Measurements from ENCODE around the gene ZDHHC12. TPM values are rescaled to one million over a fixed set of nuclear protein-coding genes. Genes with fewer than 3 reads are reported as not detected.

The ZDHHC12 gene
- total RNA-seq, 4 donors from 2014 or later: 51.5 to 99.4 (median 77.1) TPM

GRCh38 chr9:128742401-128742800 is 18.5 kb upstream of the ZDHHC12 start:
- 70 to 100% methylated on average over 1 to 2 of the region's 20 CpGs for WGBS, 2 donors
- DNase-seq: no peak
- Histone ChIP-seq H3K9me3 (no peaks in the 10 kb centered on the region), H3K4me3 (no peak overlapping the region), H3K36me3 (peaks cover 0 to 71% (median 7%) of the 10 kb centered on the region in 3 donors), H3K27me3 (no peaks in the 10 kb centered on the region), H3K4me1 (no peaks in the 10 kb centered on the region), H3K27ac (no peak overlapping the region)
- intact Hi-C loops (cut with DNase I): no loop called here
- TF ChIP-seq POLR2A (IDR thresholded peaks at IDR 0.05): no peak
- TF ChIP-seq CTCF (IDR thresholded peaks at IDR 0.05): no peak

GRCh38 chr9:128735373-128735772 is 11.4 kb upstream of the ZDHHC12 start:
- intact Hi-C loops (cut with DNase I): no loop called here
- 68 to 74% methylated on average over 2 of the region's 2 CpGs for WGBS, 2 donors
- no peak for DNase-seq
- H3K27ac ChIP-seq: no peak overlapping the region
- H3K9me3 ChIP-seq: no peaks in the 10 kb centered on the region
- no peaks in the 10 kb centered on the region for H3K27me3 ChIP-seq
- no peak overlapping the region for H3K4me3 ChIP-seq
- peaks cover 0 to 86% (median 17%) of the 10 kb centered on the region in 3 donors for H3K36me3 ChIP-seq
- H3K4me1 ChIP-seq: peaks cover 0 to 4% (median 0%) of the 10 kb centered on the region in 3 donors
- TF ChIP-seq CTCF (IDR thresholded peaks at IDR 0.05) (no peak), POLR2A (IDR thresholded peaks at IDR 0.05) (no peak)

GRCh38 chr9:128733256-128733655 is 9.3 kb upstream of the ZDHHC12 start:
- peak; percentile 27 to 70 (median 52) for TF ChIP-seq CTCF (IDR thresholded peaks at IDR 0.05)
- TF ChIP-seq POLR2A (IDR thresholded peaks at IDR 0.05): no peak
- intact Hi-C loops (cut with DNase I): no loop called here
- Histone ChIP-seq H3K4me3 (no peak overlapping the region), H3K27ac (peak overlapping the region in 3 of 4 donors; percentile 0 to 57 (median 35)), H3K27me3 (no peaks in the 10 kb centered on the region), H3K9me3 (no peaks in the 10 kb centered on the region), H3K4me1 (peaks cover 0 to 4% (median 0%) of the 10 kb centered on the region in 3 donors), H3K36me3 (peaks cover 0 to 72% (median 10%) of the 10 kb centered on the region in 3 donors)
- WGBS, 2 donors: 36 to 53% methylated on average over 2 to 8 of the region's 9 CpGs
- DNase-seq: no peak

- no peak for DNase-seq
- Histone ChIP-seq H3K9me3 (no peaks in the 10 kb centered on the region), H3K36me3 (peaks cover 0 to 68% (median 10%) of the 10 kb centered on the region in 3 donors), H3K4me3 (no peak overlapping the region), H3K27me3 (no peaks in the 10 kb centered on the region), H3K27ac (no peak overlapping the region), H3K4me1 (peaks cover 0 to 4% (median 0%) of the 10 kb centered on the region in 3 donors)
- no peak for TF ChIP-seq POLR2A (IDR thresholded peaks at IDR 0.05)
- TF ChIP-seq CTCF (IDR thresholded peaks at IDR 0.05): no peak
- intact Hi-C loops (cut with DNase I): no loop called here
- 87 to 92% methylated on average over 7 to 10 of the region's 13 CpGs for WGBS, 2 donors
Observed at GRCh38 chr9:128732576-128732975, 8.6 kb upstream of the ZDHHC12 start.

GRCh38 chr9:128731691-128732090 is 7.8 kb upstream of the ZDHHC12 start:
- H3K27me3 ChIP-seq: no peaks in the 10 kb centered on the region
- no peak overlapping the region for H3K4me3 ChIP-seq
- H3K9me3 ChIP-seq: no peaks in the 10 kb centered on the region
- DNase-seq: no peak
- no peak overlapping the region for H3K27ac ChIP-seq
- TF ChIP-seq CTCF (IDR thresholded peaks at IDR 0.05) (no peak), POLR2A (IDR thresholded peaks at IDR 0.05) (no peak)
- 63 to 74% methylated on average over 2 to 4 of the region's 9 CpGs for WGBS, 2 donors
- H3K4me1 ChIP-seq: peaks cover 0 to 4% (median 0%) of the 10 kb centered on the region in 3 donors
- peaks cover 0 to 59% (median 10%) of the 10 kb centered on the region in 3 donors for H3K36me3 ChIP-seq
- intact Hi-C loops (cut with DNase I): no loop called here

All from esophagus squamous epithelium (tissue), 5 donors.